A204.1 (cell line): Measurements from ENCODE around the gene GRAMD4.

Experiments used
- FAIRE-seq: peaks from 2 replicates; lab custom pipeline; 2012; peaks lifted over from hg19 to GRCh38; lab: Jason Lieb, UNC

GRAMD4 gene

GRCh38 chr22:46694416-46695170 is 74.4 kb downstream of the GRAMD4 start:
- no peak for FAIRE-seq

GRCh38 chr22:46695346-46696228 is 75.4 kb downstream of the GRAMD4 start:
- FAIRE-seq: no peak

DNA sequence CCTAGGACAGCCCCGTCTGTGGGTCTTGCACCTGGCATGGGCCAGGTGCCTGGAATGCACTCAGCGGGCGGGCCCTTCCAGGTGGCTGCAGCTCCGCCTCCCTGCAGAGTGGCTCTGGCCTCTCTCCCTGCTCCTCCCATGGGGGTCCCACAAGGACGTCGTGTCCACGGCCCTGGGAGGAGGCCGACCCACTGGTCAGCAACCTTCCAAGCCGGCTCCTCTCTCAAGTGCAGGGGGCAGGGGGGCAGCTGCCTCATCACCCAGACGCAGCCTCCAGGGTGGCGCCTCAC is 76.0 kb downstream of the GRAMD4 start:
- FAIRE-seq: no peak

DNA sequence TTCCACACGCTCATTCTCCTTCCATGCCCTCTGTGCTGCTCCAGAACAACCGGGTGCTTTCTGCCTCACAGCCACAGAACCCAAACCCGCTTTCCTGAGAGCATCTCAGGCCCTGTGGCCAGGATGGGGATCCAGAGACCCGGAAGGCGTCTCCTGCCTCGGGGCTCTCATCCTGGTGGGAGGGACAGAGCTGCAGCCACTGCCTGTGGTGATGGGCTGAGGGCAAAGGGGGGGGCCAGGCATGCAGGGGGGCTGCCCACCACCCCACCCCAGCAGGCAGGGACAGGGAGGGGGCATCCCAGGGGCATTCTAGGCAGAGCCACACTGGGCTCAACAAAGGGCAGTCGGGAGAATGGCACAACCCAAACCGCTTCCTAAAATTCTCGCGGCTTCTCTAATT is 76.4 kb downstream of the GRAMD4 start:
- FAIRE-seq: no peak

- no peak for FAIRE-seq
Observed at GRCh38 chr22:46697811-46698515, 77.8 kb downstream of the GRAMD4 start.

DNA sequence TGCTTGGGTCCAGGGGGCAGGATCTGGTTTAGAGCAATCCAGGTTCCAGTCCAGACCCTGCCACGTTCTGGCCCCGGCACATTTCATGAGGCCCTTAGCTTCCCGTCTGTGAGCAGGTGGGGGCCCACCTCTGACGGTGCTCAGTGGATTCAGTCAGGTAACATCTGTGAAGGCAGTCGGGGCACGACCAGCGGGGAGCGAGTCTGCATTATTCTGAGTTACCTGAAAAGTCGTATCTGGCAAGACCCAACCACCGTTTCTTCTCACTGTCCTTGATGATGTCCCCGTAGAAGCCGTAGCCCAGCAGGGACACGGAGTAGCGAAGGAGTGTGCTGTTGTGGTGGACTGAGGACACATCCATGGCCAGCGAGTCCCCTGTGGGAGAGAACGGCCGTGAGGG is 78.9 kb downstream of the GRAMD4 start:
- no peak for FAIRE-seq

GRCh38 chr22:46701262-46701661 is 81.1 kb downstream of the GRAMD4 start:
- FAIRE-seq: no peak

GRCh38 chr22:46703171-46703995 is 83.2 kb downstream of the GRAMD4 start:
- FAIRE-seq: no peak

GRCh38 chr22:46703996-46704370 is 83.8 kb downstream of the GRAMD4 start:
- no peak for FAIRE-seq

- FAIRE-seq: no peak
Observed at GRCh38 chr22:46706060-46706459, 85.9 kb downstream of the GRAMD4 start.

GRCh38 chr22:46707305-46707704 is 87.1 kb downstream of the GRAMD4 start:
- no peak for FAIRE-seq

DNA sequence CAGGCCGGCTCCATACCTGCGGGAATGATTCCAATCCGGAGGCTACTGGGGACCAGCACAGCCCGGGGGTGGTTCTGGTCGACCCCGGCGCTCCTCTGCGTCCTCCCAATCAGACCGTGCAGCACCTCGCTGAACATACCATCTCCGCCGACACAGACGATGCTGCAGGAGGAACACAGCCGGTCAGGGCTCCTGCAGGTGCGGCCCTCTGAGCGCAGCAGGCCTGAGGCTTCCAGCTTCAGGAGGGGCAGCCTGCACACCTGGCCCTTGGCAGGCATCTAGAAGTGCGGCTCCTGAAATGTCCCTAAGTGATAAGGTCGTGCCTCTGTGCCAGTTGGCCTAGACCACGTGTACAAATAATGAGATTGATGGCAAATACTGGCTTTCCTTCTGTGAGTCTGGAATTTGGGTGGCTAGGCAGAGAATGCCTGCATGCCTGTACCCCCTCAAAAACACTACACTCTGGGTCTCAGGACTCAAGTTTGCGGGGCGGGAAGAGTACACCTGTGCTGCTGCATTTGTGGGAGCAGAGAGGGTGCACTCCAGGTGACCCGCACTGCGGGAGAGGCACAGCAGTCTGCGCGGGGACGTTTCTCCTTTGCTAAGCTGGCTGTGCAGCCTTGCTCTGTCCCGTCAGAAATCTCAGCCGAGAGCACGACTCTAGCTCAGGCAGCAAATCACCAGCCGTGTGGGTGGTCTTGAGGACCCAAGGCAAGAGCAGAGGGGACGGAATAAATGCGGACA is 87.8 kb downstream of the GRAMD4 start:
- FAIRE-seq: no peak

DNA sequence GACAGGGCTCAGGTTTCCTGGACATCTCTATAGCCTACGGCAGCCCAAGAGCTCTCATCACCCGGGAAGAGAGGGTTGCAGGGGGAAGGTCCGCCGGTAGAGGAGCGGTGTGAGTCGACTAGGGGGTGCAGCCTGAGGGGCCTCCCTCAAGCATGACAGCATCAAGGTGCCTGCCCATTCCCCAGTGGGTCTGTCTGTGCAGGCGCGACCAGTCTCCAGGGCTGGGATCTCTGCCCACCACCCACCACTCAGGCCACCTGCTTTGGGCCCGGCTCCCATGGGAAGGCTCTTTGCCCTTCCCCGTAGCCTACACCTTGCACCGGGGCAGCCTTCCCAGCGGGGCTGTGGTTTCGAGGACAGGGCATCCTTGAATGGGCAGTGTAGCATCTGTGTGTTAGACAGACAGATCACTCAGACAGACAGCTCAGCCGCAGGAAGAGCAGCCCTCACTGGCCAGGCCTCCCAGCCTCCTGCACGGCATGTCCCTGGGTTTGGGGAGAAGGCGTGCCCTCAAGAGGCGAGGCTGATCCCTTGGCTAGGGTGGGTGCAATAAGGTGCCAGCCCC is 88.7 kb downstream of the GRAMD4 start:
- FAIRE-seq: no peak

DNA sequence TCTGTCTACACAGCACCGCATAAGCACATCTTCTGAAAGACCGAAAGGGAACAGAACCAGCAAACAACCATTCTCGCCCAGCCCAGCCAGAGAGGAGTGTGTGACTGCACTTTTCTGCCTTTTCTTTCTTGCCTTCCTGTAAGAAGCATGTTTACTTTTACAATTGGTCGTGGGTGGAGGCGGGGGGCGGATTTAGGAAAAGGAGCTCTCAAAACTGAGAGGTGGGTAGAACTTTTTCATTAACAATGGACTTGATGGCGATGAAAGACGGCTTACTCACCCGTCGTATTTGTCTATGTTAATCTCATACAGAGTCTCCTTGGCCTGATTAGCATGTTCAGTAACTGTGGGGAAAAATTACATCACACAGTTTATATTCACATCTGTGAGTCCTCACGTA is 90.6 kb downstream of the GRAMD4 start:
- no peak for FAIRE-seq

- no peak for FAIRE-seq
Observed at GRCh38 chr22:46712288-46712687, 92.1 kb downstream of the GRAMD4 start.

- no peak for FAIRE-seq
Observed at GRCh38 chr22:46714550-46714949, 94.4 kb downstream of the GRAMD4 start.

GRCh38 chr22:46719921-46720320 is 99.7 kb downstream of the GRAMD4 start:
- FAIRE-seq: no peak

- no peak for FAIRE-seq
Observed at GRCh38 chr22:46721501-46722085, 101.4 kb downstream of the GRAMD4 start.

GRCh38 chr22:46723882-46724281 is 103.7 kb downstream of the GRAMD4 start:
- FAIRE-seq: no peak

GRCh38 chr22:46725096-46725495 is 104.9 kb downstream of the GRAMD4 start:
- FAIRE-seq: no peak
